Neural crest cell (in vitro differentiated cells): ENCODE results near the gene PI3. TPM values are rescaled to one million over a fixed set of nuclear protein-coding genes. Genes with fewer than 3 reads are reported as not detected.

Experiments
- DNase-seq: peaks from one replicate; pipeline ENCODE4 v3.0.0; 2021; ENCODE audit warnings: low read depth, mixed read lengths, low spot score
- H3K27ac Mint-ChIP-seq: one replicate; pipeline ENCODE4 v1.8.0; 2021; ENCODE audit warnings: mild to moderate bottlenecking, mixed read lengths; ENCODE audit not compliant: unreplicated experiment
- H3K27me3 Mint-ChIP-seq: 2 replicates; pipeline ENCODE4 v1.8.0; 2021; ENCODE audit warnings: low read depth, mild to moderate bottlenecking, mixed read lengths
- H3K36me3 Mint-ChIP-seq: 2 replicates; pipeline ENCODE4 v1.8.0; 2021; ENCODE audit warnings: low read depth, mild to moderate bottlenecking, mixed read lengths
- H3K4me1 Mint-ChIP-seq: 2 replicates; pipeline ENCODE4 v1.8.0; 2021; ENCODE audit warnings: mixed read lengths
- H3K4me3 Mint-ChIP-seq: one replicate; pipeline ENCODE4 v1.8.0; 2021; ENCODE audit warnings: mild to moderate bottlenecking, mixed read lengths
- H3K9me3 Mint-ChIP-seq: 2 replicates; pipeline ENCODE4 v1.8.0; 2021; ENCODE audit warnings: mixed read lengths
- CTCF ChIP-seq: fragments of 200-600 bp; sonication (generic); conservative IDR thresholded peaks from 2 replicates; pipeline ENCODE4 v1.5.0; 2021; ENCODE audit warnings: antibody characterized with exemption, mild to moderate bottlenecking
- total RNA-seq: library from RNA; stranded (reverse); gene quantifications from 2 replicates; pipeline ENCODE4 v1.2.1, GENCODE V29; 2021

The PI3 gene
- total RNA-seq, 1 donor from 2014 or later = not detected

GRCh38 chr20:45156713-45157112 is 18.0 kb upstream of the PI3 start:
- Mint-ChIP-seq H3K4me3 (no peak overlapping the region), H3K27ac (no peak overlapping the region), H3K9me3 (peaks cover 13% of the 10 kb centered on the region), H3K36me3 (peaks cover 7% of the 10 kb centered on the region), H3K27me3 (peaks cover 14% of the 10 kb centered on the region), H3K4me1 (peaks cover 13% of the 10 kb centered on the region)
- DNase-seq = no peak
- no peak for TF ChIP-seq CTCF

GRCh38 chr20:45157962-45158361 is 16.7 kb upstream of the PI3 start:
- no peak for DNase-seq
- H3K4me1 Mint-ChIP-seq = peaks cover 13% of the 10 kb centered on the region
- peaks cover 20% of the 10 kb centered on the region for H3K9me3 Mint-ChIP-seq
- peaks cover 7% of the 10 kb centered on the region for H3K36me3 Mint-ChIP-seq
- peaks cover 12% of the 10 kb centered on the region for H3K27me3 Mint-ChIP-seq
- no peak overlapping the region for H3K4me3 Mint-ChIP-seq
- no peak overlapping the region for H3K27ac Mint-ChIP-seq
- no peak for TF ChIP-seq CTCF

GRCh38 chr20:45163083-45163803 is 11.5 kb upstream of the PI3 start:
- DNase-seq = no peak
- H3K9me3 Mint-ChIP-seq = peaks cover 30% of the 10 kb centered on the region
- TF ChIP-seq CTCF = no peak
- H3K27me3 Mint-ChIP-seq = peaks cover 46% of the 10 kb centered on the region
- H3K4me1 Mint-ChIP-seq = peaks cover 4% of the 10 kb centered on the region
- H3K36me3 Mint-ChIP-seq = peaks cover 3% of the 10 kb centered on the region
- H3K27ac Mint-ChIP-seq = no peak overlapping the region
- no peak overlapping the region for H3K4me3 Mint-ChIP-seq

GRCh38 chr20:45164906-45165305 is 9.8 kb upstream of the PI3 start:
- Mint-ChIP-seq H3K27ac (no peak overlapping the region), H3K27me3 (peaks cover 53% of the 10 kb centered on the region), H3K4me1 (no peaks in the 10 kb centered on the region), H3K4me3 (no peak overlapping the region), H3K36me3 (no peaks in the 10 kb centered on the region), H3K9me3 (peaks cover 27% of the 10 kb centered on the region)
- no peak for DNase-seq
- no peak for TF ChIP-seq CTCF

GRCh38 chr20:45173522-45173921 is 1.2 kb upstream of the PI3 start:
- Mint-ChIP-seq H3K36me3 (no peaks in the 10 kb centered on the region), H3K27ac (no peak overlapping the region), H3K27me3 (peaks cover 30% of the 10 kb centered on the region), H3K4me1 (no peaks in the 10 kb centered on the region), H3K4me3 (no peak overlapping the region), H3K9me3 (peaks cover 8% of the 10 kb centered on the region)
- DNase-seq = no peak
- no peak for TF ChIP-seq CTCF
